HFFc6 (cell line): ENCODE measurements around the gene SIAH1. TPM values are rescaled to one million over a fixed set of nuclear protein-coding genes. Genes with fewer than 3 reads are reported as not detected.

Experiments
- DNase-seq: peaks from one replicate; pipeline ENCODE4 v3.0.0-alpha.2; 2018
- H3K27ac Mint-ChIP-seq: 2 replicates; pipeline ENCODE4 v1.8.0; 2020; ENCODE audit warnings: mild to moderate bottlenecking, mixed read lengths
- H3K27me3 Mint-ChIP-seq: 2 replicates; pipeline ENCODE4 v1.8.0; 2021; ENCODE audit warnings: mild to moderate bottlenecking, moderate library complexity, mixed read lengths; ENCODE audit not compliant: insufficient read depth
- H3K36me3 Mint-ChIP-seq: 2 replicates; pipeline ENCODE4 v1.8.0; 2021; ENCODE audit warnings: low read depth, mixed read lengths
- H3K4me1 Mint-ChIP-seq: 2 replicates; pipeline ENCODE4 v1.8.0; 2020; ENCODE audit warnings: low read depth, mixed read lengths
- H3K4me3 Mint-ChIP-seq: 2 replicates; pipeline ENCODE4 v1.8.0; 2020; ENCODE audit warnings: mild to moderate bottlenecking, moderate library complexity, mixed read lengths
- H3K9me3 Mint-ChIP-seq: 2 replicates; pipeline ENCODE4 v1.8.0; 2020; ENCODE audit warnings: mild to moderate bottlenecking, mixed read lengths
- total RNA-seq, 6 experiments: library from RNA; stranded (reverse); fragmentation: NEBNext Ultra II Directional; extraction: Animal tissue kit (Norgen Biotek cat#: 25700); gene quantifications; 2 replicates in 1 of 6; 3 replicates in 5 of 6; pipeline ENCODE4 v1.2.3, GENCODE V29; 2021
- TF ChIP-seq, protein P1 (sequence below): fragments of 200-600 bp; sonication (generic); IDR thresholded peaks from 2 replicates; pipeline ENCODE4 v1.5.0; 2021; ENCODE audit warnings: antibody characterized with exemption, mild to moderate bottlenecking

The SIAH1 gene
- total RNA-seq, 6 experiments from 2014 or later: 8.8 to 11.9 (median 10.2) TPM

DNA sequence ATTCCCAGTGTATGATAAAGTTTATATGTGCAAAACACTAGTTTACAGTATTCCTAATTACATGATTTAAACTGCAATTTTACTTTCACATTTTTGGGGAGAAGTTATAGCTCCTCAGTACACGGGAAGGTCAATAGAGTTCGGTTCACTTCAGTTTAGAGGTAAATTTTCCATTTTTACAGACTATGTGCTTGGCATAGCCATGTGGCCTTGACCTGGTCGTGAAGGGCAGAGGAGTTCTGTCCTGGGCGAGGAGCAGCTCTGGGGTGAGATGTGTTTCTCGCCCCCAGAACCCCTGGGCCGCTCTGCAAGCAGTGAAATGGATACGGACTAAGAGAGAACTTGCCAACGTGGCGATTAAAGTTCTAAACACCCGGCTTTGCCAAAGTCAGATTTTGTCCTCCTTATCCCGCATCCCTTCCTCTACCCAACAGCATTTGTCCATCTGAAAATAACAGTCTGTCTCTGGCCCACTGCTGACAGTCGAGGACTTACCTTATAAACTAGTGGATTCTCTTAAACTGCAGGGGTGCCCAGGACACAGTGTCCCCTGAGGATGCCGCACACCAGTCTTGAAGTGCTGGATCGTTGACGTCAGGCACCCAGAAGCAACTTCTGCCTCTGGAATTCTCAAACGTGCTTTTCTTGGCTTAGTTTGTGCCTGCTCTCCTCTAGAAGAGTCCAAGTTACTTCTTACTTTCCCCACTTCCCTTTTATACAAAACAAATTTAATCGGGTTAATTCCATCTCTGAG lies 1.5 kb upstream of the SIAH1 start:
- peaks cover 19% of the 10 kb centered on the region for H3K4me1 Mint-ChIP-seq
- no peak for DNase-seq
- H3K27ac Mint-ChIP-seq: no peak overlapping the region
- no peaks in the 10 kb centered on the region for H3K36me3 Mint-ChIP-seq
- H3K4me3 Mint-ChIP-seq: no peak overlapping the region
- peaks cover 3% of the 10 kb centered on the region for H3K27me3 Mint-ChIP-seq
- TF ChIP-seq, protein P1, sequence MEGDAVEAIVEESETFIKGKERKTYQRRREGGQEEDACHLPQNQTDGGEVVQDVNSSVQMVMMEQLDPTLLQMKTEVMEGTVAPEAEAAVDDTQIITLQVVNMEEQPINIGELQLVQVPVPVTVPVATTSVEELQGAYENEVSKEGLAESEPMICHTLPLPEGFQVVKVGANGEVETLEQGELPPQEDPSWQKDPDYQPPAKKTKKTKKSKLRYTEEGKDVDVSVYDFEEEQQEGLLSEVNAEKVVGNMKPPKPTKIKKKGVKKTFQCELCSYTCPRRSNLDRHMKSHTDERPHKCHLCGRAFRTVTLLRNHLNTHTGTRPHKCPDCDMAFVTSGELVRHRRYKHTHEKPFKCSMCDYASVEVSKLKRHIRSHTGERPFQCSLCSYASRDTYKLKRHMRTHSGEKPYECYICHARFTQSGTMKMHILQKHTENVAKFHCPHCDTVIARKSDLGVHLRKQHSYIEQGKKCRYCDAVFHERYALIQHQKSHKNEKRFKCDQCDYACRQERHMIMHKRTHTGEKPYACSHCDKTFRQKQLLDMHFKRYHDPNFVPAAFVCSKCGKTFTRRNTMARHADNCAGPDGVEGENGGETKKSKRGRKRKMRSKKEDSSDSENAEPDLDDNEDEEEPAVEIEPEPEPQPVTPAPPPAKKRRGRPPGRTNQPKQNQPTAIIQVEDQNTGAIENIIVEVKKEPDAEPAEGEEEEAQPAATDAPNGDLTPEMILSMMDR: no peak
- H3K9me3 Mint-ChIP-seq: no peaks in the 10 kb centered on the region

GRCh38 chr16:48384520-48385252 lies 527 bp downstream of the SIAH1 start:
- peaks cover 3% of the 10 kb centered on the region for H3K27me3 Mint-ChIP-seq
- H3K4me3 Mint-ChIP-seq: peak overlapping the region; percentile 95
- peak overlapping the region; percentile 91 for H3K27ac Mint-ChIP-seq
- no peaks in the 10 kb centered on the region for H3K9me3 Mint-ChIP-seq
- peaks cover 32% of the 10 kb centered on the region for H3K4me1 Mint-ChIP-seq
- TF ChIP-seq, protein P1: no peak
- no peak for DNase-seq
- H3K36me3 Mint-ChIP-seq: no peaks in the 10 kb centered on the region

- H3K27ac Mint-ChIP-seq: peak overlapping the region; percentile 91
- peaks cover 38% of the 10 kb centered on the region for H3K4me1 Mint-ChIP-seq
- peak overlapping the region; percentile 95 for H3K4me3 Mint-ChIP-seq
- H3K27me3 Mint-ChIP-seq: peaks cover 3% of the 10 kb centered on the region
- TF ChIP-seq, protein P1: no peak
- no peaks in the 10 kb centered on the region for H3K9me3 Mint-ChIP-seq
- no peaks in the 10 kb centered on the region for H3K36me3 Mint-ChIP-seq
- DNase-seq: peak; percentile 38
These were observed 1.2 kb downstream of the SIAH1 start for GRCh38 chr16:48383877-48384519.

DNA sequence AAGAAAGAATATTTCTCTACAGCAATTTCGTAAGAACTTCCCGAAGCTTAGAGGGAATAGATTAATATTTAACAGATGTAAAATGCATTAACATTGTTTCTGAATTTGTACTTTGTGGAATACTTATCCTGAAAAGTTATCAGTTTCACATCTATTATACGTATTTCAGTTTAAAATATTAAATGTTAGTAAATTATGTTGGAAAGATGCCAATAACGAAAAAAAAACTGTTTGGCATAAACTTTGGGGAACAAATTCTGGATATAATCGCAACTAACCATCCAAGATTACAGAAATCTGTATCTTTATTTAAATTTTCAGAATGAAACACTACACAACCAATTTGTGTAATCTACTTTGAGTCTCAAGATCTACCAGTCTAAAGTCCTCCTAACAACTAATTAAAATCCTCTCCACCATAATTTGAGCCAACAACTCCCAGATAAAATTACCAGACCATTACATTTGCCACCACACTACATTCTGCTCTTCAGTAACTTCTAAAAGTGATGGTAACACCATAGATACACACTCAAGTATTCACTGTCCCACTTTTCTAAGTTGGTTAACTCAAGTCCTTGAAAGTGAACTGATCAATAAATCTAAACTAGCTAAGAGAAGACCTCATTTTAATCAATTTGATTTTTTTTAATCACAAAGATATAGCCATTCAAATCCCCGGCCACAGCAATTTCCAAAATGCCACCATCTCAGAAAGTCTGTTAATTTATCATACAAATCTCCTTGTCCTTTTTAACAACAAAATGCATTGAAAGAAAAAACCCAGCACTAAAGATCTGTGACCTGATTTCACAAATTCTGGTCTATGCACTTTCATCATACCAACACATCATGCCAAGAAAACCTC lies 2.0 kb downstream of the SIAH1 start:
- H3K9me3 Mint-ChIP-seq: no peaks in the 10 kb centered on the region
- H3K27me3 Mint-ChIP-seq: peaks cover 3% of the 10 kb centered on the region
- H3K4me3 Mint-ChIP-seq: peak overlapping the region; percentile 95
- H3K4me1 Mint-ChIP-seq: peaks cover 46% of the 10 kb centered on the region
- no peaks in the 10 kb centered on the region for H3K36me3 Mint-ChIP-seq
- H3K27ac Mint-ChIP-seq: peak overlapping the region; percentile 91
- no peak for DNase-seq
- TF ChIP-seq, protein P1: no peak

DNA sequence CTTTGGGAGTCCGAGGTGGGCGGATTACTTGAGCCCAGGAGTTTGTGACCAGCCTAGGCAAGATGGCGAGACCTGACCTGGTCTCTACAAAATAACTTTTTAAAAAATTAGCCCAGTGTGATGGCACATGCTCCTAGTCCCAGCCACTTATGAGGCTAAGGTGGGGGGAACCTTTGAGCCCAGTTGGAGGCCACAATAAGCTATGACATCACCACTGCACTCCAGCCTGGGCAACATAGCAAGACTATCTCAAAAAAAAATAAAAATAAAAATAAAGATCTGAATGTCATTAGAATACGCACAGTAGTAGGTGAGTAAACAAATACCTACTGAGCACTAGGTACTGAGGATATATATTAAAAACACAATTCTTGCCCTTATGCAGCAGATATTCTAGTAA lies 3.1 kb downstream of the SIAH1 start:
- peaks cover 49% of the 10 kb centered on the region for H3K4me1 Mint-ChIP-seq
- H3K27ac Mint-ChIP-seq: no peak overlapping the region
- no peaks in the 10 kb centered on the region; the same call in 1 of the 2 replicates for H3K27me3 Mint-ChIP-seq
- no peak overlapping the region for H3K4me3 Mint-ChIP-seq
- no peak for DNase-seq
- H3K9me3 Mint-ChIP-seq: no peaks in the 10 kb centered on the region
- TF ChIP-seq, protein P1: no peak
- no peaks in the 10 kb centered on the region for H3K36me3 Mint-ChIP-seq
